Measurements from ENCODE around the gene AFAP1L1. TPM values are rescaled to one million over a fixed set of nuclear protein-coding genes. Genes with fewer than 3 reads are reported as not detected.
A peak's percentile ranks its signal among the peaks of the same experiment; 100 is the strongest.

The AFAP1L1 gene
- total RNA-seq, 1 donor, result 1.1 TPM

- H3K4me1 ChIP-seq (ENCODE audit: insufficient read depth, low read length), result no peaks in the 10 kb centered on the region
- H2AFZ ChIP-seq (ENCODE audit: low read length), result no peak overlapping the region
- H3K36me3 ChIP-seq (ENCODE audit: insufficient read depth, low read length), result no peaks in the 10 kb centered on the region
- H3K9me3 ChIP-seq (ENCODE audit: low read depth, low read length), result no peaks in the 10 kb centered on the region
- no peak overlapping the region for H3K27ac ChIP-seq (ENCODE audit: low read depth, low read length)
- H3K4me3 ChIP-seq (ENCODE audit: insufficient read depth, low read length), result no peak overlapping the region
- H3K27me3 ChIP-seq (ENCODE audit: insufficient read depth, low read length), result no peaks in the 10 kb centered on the region
- no peak overlapping the region for H3K4me2 ChIP-seq (ENCODE audit: insufficient read depth, low read length)
- TF ChIP-seq CTCF (IDR thresholded peaks at IDR 0.05; ENCODE audit: extremely low read depth, low read depth, low read length), result no peak
- DNase-seq (ENCODE audit: insufficient read length, low spot score, missing footprints), result no peak
- H4K20me1 ChIP-seq (ENCODE audit: insufficient read depth, low read length), result no peaks in the 10 kb centered on the region
- H3K79me2 ChIP-seq (ENCODE audit: insufficient read depth, low read length), result no peaks in the 10 kb centered on the region
Measured at GRCh38 chr5:149313151-149313841, 41.6 kb downstream of the AFAP1L1 start.

GRCh38 chr5:149314571-149315111 lies 43.0 kb downstream of the AFAP1L1 start:
- Histone ChIP-seq H3K4me2 (ENCODE audit: insufficient read depth, low read length) (no peak overlapping the region), H3K4me3 (ENCODE audit: insufficient read depth, low read length) (no peak overlapping the region), H3K27me3 (ENCODE audit: insufficient read depth, low read length) (no peaks in the 10 kb centered on the region), H3K4me1 (ENCODE audit: insufficient read depth, low read length) (no peaks in the 10 kb centered on the region), H3K9me3 (ENCODE audit: low read depth, low read length) (no peaks in the 10 kb centered on the region), H3K36me3 (ENCODE audit: insufficient read depth, low read length) (no peaks in the 10 kb centered on the region), H4K20me1 (ENCODE audit: insufficient read depth, low read length) (no peaks in the 10 kb centered on the region), H2AFZ (ENCODE audit: low read length) (no peak overlapping the region), H3K27ac (ENCODE audit: low read depth, low read length) (no peak overlapping the region), H3K79me2 (ENCODE audit: insufficient read depth, low read length) (no peaks in the 10 kb centered on the region)
- no peak for DNase-seq (ENCODE audit: insufficient read length, low spot score, missing footprints)
- no peak for TF ChIP-seq CTCF (IDR thresholded peaks at IDR 0.05; ENCODE audit: extremely low read depth, low read depth, low read length)

- Histone ChIP-seq H3K4me2 (ENCODE audit: insufficient read depth, low read length) (no peak overlapping the region), H3K9me3 (ENCODE audit: low read depth, low read length) (no peaks in the 10 kb centered on the region), H3K27ac (ENCODE audit: low read depth, low read length) (no peak overlapping the region), H3K4me1 (ENCODE audit: insufficient read depth, low read length) (peaks cover 6% of the 10 kb centered on the region), H2AFZ (ENCODE audit: low read length) (no peak overlapping the region), H3K36me3 (ENCODE audit: insufficient read depth, low read length) (no peaks in the 10 kb centered on the region), H3K4me3 (ENCODE audit: insufficient read depth, low read length) (no peak overlapping the region), H4K20me1 (ENCODE audit: insufficient read depth, low read length) (no peaks in the 10 kb centered on the region), H3K27me3 (ENCODE audit: insufficient read depth, low read length) (no peaks in the 10 kb centered on the region), H3K79me2 (ENCODE audit: insufficient read depth, low read length) (no peaks in the 10 kb centered on the region)
- DNase-seq (ENCODE audit: insufficient read length, low spot score, missing footprints), result no peak
- TF ChIP-seq CTCF (IDR thresholded peaks at IDR 0.05; ENCODE audit: extremely low read depth, low read depth, low read length), result no peak
Measured at GRCh38 chr5:149315753-149316152, 44.1 kb downstream of the AFAP1L1 start.

- Histone ChIP-seq H3K27ac (ENCODE audit: low read depth, low read length) (no peak overlapping the region), H2AFZ (ENCODE audit: low read length) (peak overlapping the region; percentile 72), H3K4me1 (ENCODE audit: insufficient read depth, low read length) (peaks cover 13% of the 10 kb centered on the region), H3K36me3 (ENCODE audit: insufficient read depth, low read length) (no peaks in the 10 kb centered on the region), H3K27me3 (ENCODE audit: insufficient read depth, low read length) (no peaks in the 10 kb centered on the region), H3K9me3 (ENCODE audit: low read depth, low read length) (no peaks in the 10 kb centered on the region), H4K20me1 (ENCODE audit: insufficient read depth, low read length) (no peaks in the 10 kb centered on the region), H3K4me3 (ENCODE audit: insufficient read depth, low read length) (no peak overlapping the region), H3K4me2 (ENCODE audit: insufficient read depth, low read length) (no peak overlapping the region), H3K79me2 (ENCODE audit: insufficient read depth, low read length) (no peaks in the 10 kb centered on the region)
- TF ChIP-seq CTCF (IDR thresholded peaks at IDR 0.05; ENCODE audit: extremely low read depth, low read depth, low read length), result peak; percentile 76
- peak; percentile 95 for DNase-seq (ENCODE audit: insufficient read length, low spot score, missing footprints)
Measured at GRCh38 chr5:149317281-149318048, 45.8 kb downstream of the AFAP1L1 start.
